HG03045 (cell line): ENCODE measurements around the gene CLDN2.
"Not testable (repeated sequence)": the region's sequence is repeated elsewhere in the genome, so short reads cannot be mapped to it uniquely, and the experiment has no call there.

Source experiments
- ATAC-seq: cut with Tn5 transposase; IDR thresholded peaks from one replicate; pipeline ENCODE4 v1.9.1; 2021; ENCODE audit warnings: mild to moderate bottlenecking, moderate library complexity; ENCODE audit not compliant: unreplicated experiment

CLDN2 gene, protein sequence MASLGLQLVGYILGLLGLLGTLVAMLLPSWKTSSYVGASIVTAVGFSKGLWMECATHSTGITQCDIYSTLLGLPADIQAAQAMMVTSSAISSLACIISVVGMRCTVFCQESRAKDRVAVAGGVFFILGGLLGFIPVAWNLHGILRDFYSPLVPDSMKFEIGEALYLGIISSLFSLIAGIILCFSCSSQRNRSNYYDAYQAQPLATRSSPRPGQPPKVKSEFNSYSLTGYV

GRCh38 chrX:106919932-106920452 lies at the start of gene CLDN2:
Gene CLDN2 (plus strand): TSS chrX:106920402. CDS start chrX:106928229, 7,827 bp downstream.
- ATAC-seq: no peak

- ATAC-seq: not testable (repeated sequence)
Observed at GRCh38 chrX:106872796-106873195, 47.4 kb upstream of the CLDN2 start.

DNA sequence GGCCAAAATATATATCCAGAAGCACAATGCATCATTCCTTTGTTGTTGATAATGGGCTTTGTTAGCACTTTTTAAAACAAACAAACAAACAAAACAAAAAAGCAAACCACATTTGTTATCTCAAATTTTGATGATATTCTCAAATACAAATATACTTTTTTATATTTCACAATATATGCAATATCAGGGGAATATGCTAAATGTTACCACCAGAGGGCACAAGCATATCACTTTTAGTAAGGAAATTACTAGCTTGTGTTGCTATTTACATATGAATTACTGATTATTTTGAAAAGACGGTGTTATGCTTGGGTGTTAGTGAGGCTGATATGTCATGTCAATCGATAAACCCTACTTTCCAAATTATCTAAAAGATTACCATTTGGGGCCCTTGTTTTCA lies 46.1 kb upstream of the CLDN2 start:
- no peak for ATAC-seq

DNA sequence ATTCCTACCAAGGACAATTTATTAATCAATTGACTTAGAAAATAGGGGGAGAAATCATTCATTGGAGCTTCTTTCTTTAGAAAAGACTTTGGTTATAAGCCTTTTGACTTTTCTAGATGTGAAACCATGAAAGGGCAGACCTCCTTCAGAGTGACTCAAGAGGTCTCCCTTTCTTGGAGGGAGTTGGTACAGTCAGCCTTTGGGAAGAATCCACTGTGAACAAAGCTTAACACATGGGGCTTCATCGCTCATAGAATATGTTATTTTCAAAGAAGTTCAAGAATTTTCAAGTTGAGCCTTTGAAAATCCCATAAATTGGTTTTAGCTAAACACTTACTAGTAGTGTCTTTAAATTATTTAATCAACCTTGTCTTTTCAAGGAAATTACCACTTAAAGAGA lies 45.1 kb upstream of the CLDN2 start:
- no peak for ATAC-seq

DNA sequence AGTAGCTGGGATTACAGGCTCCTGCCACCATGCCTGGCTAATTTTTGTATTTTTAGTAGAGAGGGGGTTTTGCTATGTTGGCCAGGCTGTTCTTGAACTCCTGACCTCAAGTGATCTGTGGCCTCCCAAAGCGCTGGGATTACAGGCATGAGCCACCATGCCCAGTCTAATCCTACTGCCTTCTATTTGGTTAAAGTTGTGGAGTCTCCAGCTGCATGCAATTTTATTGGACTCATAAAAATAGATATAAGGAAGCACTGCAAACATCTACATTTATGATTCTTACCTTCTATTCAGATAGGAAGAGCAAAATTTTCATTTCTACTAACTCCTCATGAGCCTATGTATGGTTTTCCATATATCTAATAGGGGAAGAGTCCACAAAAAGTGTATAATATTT lies 30.7 kb upstream of the CLDN2 start:
- ATAC-seq: no peak

- no peak for ATAC-seq
Observed at GRCh38 chrX:106891762-106892460, 28.3 kb upstream of the CLDN2 start.

- no peak for ATAC-seq
Observed at GRCh38 chrX:106894392-106894909, 25.8 kb upstream of the CLDN2 start.

GRCh38 chrX:106894978-106895452 lies 25.2 kb upstream of the CLDN2 start:
- no peak for ATAC-seq

GRCh38 chrX:106897259-106897658 lies 22.9 kb upstream of the CLDN2 start:
- no peak for ATAC-seq

GRCh38 chrX:106898462-106898861 lies 21.7 kb upstream of the CLDN2 start:
- ATAC-seq: peak; percentile 44

DNA sequence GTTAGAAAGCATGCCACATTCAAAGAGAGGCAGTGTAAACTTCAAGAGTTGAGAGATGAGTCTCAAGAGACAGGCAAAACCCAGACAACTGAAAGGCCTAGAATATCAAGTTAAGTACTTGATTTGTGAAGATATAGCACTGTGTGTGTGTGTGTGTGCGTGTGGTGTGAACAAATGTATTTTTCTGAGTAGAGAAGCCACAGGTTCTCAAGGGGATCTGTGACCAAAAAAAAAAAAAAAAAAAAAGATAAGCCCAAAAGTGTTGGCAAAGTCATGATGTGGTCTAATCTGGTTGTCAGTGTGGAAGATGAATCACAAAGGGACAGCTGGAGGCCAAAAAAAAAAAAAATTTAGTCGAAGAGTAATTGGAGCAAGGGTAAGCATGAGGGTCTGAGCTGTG lies 20.9 kb upstream of the CLDN2 start:
- no peak for ATAC-seq

DNA sequence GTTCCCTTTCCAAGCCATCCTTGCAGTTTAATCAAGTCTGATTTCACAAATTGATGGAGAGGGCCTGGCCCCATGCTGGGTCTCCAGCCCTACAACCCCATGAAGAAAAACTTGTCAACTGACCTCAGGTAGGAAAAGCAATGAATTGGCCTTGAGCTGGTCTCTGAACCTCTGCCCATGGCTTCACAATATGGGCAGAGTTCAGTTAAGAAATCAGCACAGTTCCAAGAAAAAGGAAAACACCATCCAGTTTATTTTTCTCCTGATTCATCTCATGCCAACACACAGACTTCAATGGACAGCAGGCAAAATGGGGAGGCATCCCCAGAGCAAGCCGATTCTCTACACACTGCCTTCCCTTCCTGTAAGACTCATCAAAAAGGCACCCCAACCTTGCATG lies 20.4 kb upstream of the CLDN2 start:
- ATAC-seq: no peak

DNA sequence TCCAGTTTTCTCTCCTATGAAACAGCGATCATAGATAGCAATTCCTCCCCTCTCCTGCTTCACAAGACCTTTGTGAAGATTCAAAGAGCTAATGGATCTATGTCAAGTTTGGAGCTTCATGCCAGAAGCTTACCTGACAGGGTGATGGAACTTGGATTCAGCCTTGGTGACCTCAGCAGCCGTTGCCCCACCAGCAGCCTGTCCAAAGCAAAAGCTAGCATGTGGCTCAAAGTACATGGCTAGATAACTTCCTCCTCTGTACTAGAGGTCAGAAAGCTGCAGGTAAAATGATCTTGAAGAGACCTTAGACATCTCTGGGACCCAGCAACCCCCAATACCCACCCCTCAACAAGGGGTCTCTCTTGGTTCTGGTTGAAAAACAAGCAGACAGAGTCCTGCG lies 18.9 kb upstream of the CLDN2 start:
- no peak for ATAC-seq

GRCh38 chrX:106901781-106902219 lies 18.4 kb upstream of the CLDN2 start:
- ATAC-seq: no peak

- no peak for ATAC-seq
Observed at GRCh38 chrX:106902684-106903083, 17.5 kb upstream of the CLDN2 start.

DNA sequence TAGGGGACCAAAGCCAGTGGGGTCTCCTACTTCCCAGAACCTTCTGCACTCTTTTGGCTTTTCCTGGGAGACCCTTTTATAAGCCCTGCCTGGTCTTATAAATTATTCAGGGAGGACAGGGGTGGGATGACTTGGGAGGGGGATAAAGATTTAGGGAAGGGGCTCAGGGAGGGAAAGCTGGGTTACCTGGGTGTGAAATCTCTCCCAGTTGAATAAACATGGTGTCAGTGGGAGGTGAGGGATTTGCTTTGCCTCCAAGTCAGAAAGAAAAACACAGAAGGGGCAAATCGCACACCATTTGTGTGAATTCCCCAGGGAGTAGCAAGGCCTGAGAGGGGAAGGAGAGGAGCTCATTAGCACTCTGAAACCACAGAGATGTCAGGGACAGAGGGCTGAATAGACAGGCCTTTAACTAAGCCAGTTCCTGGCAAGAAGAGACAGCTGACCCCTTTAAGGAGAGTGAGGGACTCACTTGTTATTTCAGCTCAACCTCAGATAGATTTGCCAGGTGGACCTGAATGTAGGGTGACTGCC lies 16.8 kb upstream of the CLDN2 start, which contains the start of gene RIPPLY1:
RIPPLY1 (minus strand) TSS at position 51 of the 534 bp plus-strand sequence. CDS start 54 bp downstream, outside the sequence.
- no peak for ATAC-seq

DNA sequence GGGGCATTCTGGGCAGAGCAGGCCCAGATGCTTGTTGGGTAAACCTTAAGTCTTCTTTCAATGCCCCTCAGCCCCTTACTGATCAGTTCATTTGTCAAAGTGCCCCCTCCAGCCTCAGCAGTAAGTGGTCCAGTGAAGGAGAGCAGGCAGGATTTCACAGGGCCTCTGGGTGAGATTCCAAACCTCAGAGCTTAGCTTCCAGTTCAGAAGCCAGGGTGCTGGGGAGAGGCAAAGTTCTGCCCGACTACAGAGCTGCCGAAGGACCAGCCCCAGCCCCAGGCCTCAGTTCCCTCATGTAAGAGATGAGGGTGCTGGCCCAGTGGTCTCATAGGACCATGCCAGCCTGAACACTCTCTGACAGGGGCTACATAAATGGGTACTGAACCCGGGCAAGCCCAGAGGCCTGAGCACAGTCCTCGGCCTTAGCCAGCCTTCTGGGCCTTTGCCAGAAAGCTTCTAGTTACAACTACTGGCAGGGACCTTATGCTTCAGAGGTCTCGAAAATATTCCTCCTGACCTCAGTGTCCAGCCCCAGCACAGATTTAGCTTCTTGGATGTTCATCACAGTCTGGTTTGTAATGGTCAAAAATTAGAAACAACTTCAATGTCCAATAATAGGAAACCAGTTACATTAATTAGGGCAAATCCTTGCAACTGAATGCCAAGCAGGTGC lies 16.2 kb upstream of the CLDN2 start:
- ATAC-seq: no peak

DNA sequence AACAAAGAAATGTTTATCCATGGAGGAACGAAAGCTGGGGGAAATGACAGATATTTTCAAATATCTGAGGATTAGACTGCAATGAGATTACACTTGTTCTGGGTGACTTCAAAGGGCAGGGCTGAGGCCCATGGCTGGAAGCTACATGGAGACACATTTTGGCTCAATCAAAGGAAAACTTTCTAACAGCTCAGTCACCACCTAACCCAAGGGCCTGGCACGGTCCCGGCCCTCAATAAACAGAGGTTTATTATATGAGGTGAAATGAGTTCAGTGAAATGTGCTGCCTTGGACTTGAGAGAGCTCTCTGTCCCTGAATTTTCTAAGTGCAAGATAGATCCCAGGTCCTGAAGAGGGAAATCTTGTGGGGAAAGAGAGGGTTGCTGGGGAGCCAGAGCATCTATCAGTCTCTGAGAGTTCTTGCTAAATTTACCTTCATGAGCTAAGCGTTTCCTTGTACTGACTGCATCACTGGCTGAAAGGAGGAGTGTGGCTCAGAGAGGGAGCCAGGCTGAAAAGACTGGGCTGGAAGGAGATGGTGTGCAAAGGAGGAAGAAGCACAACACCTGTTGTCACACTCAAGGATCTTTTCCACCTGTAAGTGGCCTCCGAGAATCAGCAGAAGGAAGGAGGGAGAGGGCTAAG lies 15.0 kb upstream of the CLDN2 start:
- no peak for ATAC-seq

DNA sequence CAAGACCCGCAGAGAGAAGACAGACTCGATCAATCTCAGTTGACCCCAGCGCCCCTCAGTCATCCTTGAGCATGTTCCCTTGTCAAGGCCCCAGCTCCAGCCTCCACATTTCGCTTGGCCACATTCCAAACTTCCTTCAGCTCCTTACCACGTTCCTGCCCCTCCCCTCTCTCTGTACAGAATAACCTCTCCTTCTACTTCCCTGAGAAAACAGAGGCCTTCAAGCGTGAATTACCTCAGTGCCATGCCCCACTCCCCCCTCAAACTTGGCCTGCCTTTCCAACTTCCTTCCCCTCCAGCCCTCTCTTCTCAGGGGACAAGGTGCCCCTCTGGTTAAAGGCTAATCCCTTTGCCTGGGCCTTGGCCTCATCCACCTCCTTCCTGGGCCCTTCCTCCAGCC lies 13.8 kb upstream of the CLDN2 start:
- no peak for ATAC-seq

- no peak for ATAC-seq
Observed at GRCh38 chrX:106912864-106913263, 7.3 kb upstream of the CLDN2 start.
